Stomach (tissue), 4 donors: ENCODE data around the gene CDC73.

Experiments
- CTCF ChIP-seq, 7 experiments: fragments of 450-650 bp in 4 of 7; fragments of 200-600 bp in 3 of 7; sonication (generic) in 3 of 7; IDR thresholded peaks; one replicate each; pipeline ENCODE4 v1.5.1; 2016 to 2019; ENCODE audit warnings: antibody characterized with exemption in 7 of 7, control low read depth in 2 of 7, mild to moderate bottlenecking in 1 of 7
- EP300 ChIP-seq: sonication (generic); formaldehyde crosslinking; IDR thresholded peaks from one replicate; pipeline ENCODE4 v1.6.1; 2017; ENCODE audit warnings: antibody characterized with exemption
- POLR2A ChIP-seq, 4 donors: fragments of 450-650 bp; IDR thresholded peaks; one replicate each; pipeline ENCODE4 v1.6.1; 2016; ENCODE audit warnings: antibody characterized with exemption in 4 of 4, control low read depth in 2 of 4, mild to moderate bottlenecking in 1 of 4, moderate library complexity in 1 of 4
- POLR2AphosphoS5 ChIP-seq, 3 donors: sonication (generic); formaldehyde crosslinking; IDR thresholded peaks; one replicate each; pipeline ENCODE4 v1.6.1; 2016; ENCODE audit warnings: antibody characterized with exemption in 3 of 3

DNA sequence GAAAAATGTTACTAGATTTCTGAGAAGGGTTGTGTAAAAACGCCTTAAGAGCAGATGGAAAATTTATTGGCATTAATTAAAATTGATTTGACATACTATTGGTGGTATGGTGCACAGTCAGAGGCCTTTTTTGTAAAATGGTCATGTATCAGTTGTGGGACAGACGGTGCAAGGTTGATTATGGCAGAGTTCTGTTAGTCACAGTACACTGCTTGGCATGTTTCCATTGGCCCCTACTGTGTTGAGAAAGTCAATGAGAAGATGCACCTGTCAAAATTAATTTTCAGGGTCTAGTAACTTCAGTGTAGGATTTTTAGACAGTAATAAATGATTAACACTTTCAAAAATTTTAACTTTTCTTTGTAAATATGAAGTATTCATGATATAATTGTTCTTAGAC, 60.2 kb downstream of the CDC73 start:
- TF ChIP-seq CTCF (IDR thresholded peaks at IDR 0.05) (no peak), POLR2A (IDR thresholded peaks at IDR 0.05) (no peak), POLR2AphosphoS5 (IDR thresholded peaks at IDR 0.05) (no peak), EP300 (no peak)
